ENCODE results near the gene INTS4.

DNA sequence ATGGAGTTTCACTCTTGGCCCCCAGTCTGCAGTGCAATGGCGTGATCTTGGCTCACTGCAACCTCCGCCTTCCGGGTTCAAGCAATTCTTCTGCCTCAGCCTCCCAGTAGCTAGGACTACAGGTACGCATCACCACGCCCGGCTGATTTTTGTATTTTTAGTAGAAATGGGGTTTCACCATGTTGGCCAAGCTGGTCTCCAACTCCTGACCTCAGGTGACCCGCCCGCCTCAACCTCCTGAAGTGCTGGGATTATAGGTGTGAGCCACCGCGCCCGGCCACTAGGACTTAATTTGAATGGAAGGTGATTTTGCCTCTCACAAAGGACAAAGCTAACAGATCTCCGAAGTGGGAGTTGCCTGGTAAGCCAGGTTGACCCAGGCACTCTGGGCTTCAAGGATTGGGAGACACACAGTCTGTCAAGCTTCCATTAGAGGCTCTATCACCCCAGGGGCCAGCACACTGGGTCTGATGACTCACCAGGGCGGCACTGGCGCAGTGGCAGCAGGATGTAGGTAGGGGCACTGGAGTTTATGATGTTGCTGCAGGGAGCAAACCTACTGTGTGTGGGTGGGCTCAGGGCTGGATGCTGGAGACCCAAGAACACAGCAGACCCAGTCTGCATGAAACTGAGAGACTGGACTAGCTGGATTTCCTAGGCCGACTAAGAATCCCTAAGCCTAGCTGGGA lies 46.4 kb upstream of the INTS4 start:
- TF ChIP-seq, protein P1, sequence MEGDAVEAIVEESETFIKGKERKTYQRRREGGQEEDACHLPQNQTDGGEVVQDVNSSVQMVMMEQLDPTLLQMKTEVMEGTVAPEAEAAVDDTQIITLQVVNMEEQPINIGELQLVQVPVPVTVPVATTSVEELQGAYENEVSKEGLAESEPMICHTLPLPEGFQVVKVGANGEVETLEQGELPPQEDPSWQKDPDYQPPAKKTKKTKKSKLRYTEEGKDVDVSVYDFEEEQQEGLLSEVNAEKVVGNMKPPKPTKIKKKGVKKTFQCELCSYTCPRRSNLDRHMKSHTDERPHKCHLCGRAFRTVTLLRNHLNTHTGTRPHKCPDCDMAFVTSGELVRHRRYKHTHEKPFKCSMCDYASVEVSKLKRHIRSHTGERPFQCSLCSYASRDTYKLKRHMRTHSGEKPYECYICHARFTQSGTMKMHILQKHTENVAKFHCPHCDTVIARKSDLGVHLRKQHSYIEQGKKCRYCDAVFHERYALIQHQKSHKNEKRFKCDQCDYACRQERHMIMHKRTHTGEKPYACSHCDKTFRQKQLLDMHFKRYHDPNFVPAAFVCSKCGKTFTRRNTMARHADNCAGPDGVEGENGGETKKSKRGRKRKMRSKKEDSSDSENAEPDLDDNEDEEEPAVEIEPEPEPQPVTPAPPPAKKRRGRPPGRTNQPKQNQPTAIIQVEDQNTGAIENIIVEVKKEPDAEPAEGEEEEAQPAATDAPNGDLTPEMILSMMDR (IDR thresholded peaks at IDR 0.05), result no peak
- TF ChIP-seq POLR2A (IDR thresholded peaks at IDR 0.05), result no peak

Data from adrenal gland (tissue), 5 donors.